Gastroesophageal sphincter (tissue), 4 donors: Measurements from ENCODE around the gene C1R. TPM values are rescaled to one million over a fixed set of nuclear protein-coding genes. Genes with fewer than 3 reads are reported as not detected.

Source experiments
- ATAC-seq: fragments of 150-250 bp; one replicate; pipeline ENCODE4 v1.9.1; 2016; ENCODE audit warnings: mild to moderate bottlenecking, moderate library complexity
- H3K27ac ChIP-seq, 4 donors: fragments of 200-600 bp; sonication (generic) in 3 of 4; 1 replicate in 3 of 4; 2 replicates in 1 of 4; pipeline ENCODE4 v1.5.1; 2016 to 2019
- H3K27me3 ChIP-seq: fragments of 200-600 bp; sonication (generic); one replicate; pipeline ENCODE4 v1.5.1; 2019
- H3K36me3 ChIP-seq, 2 donors: fragments of 200-600 bp; sonication (generic); one replicate each; pipeline ENCODE4 v1.5.1; 2019; ENCODE audit warnings: control low read depth in 1 of 2
- H3K4me1 ChIP-seq, 3 donors: fragments of 200-600 bp; sonication (generic); 1 replicate in 2 of 3; 2 replicates in 1 of 3; pipeline ENCODE4 v1.5.1; 2016 to 2019; ENCODE audit warnings: control low read depth in 2 of 3
- H3K4me3 ChIP-seq, 2 donors: fragments of 200-600 bp; sonication (generic); one replicate each; pipeline ENCODE4 v1.5.1; 2019; ENCODE audit warnings: mild to moderate bottlenecking in 1 of 2, moderate library complexity in 1 of 2
- H3K9me3 ChIP-seq, 3 donors: fragments of 200-600 bp; sonication (generic); one replicate each; pipeline ENCODE4 v1.5.1; 2017 to 2019; ENCODE audit warnings: control low read depth in 2 of 3
- EP300 ChIP-seq: sonication (generic); formaldehyde crosslinking; IDR thresholded peaks from one replicate; pipeline ENCODE4 v1.6.1; 2017; ENCODE audit warnings: antibody characterized with exemption, mild to moderate bottlenecking
- POLR2A ChIP-seq, 2 donors: fragments of 450-650 bp; IDR thresholded peaks; one replicate each; pipeline ENCODE4 v1.6.1; 2017; ENCODE audit warnings: antibody characterized with exemption in 2 of 2, mild to moderate bottlenecking in 2 of 2, moderate library complexity in 1 of 2
- POLR2AphosphoS5 ChIP-seq: sonication (generic); formaldehyde crosslinking; IDR thresholded peaks from one replicate; pipeline ENCODE4 v1.6.1; 2017; ENCODE audit warnings: antibody characterized with exemption
- WGBS, 2 donors: methylation state at CpG; one replicate each; pipeline ENCODE4 v1.1.5; 2018; ENCODE audit warnings: low coverage in 1 of 2; 5-methylcytosine and 5-hydroxymethylcytosine counted together
- total RNA-seq, 4 donors: library from RNA; depleted of rRNA; stranded (reverse); fragments of >200 nt; gene quantifications; one replicate each; pipeline ENCODE4 v1.1.0, GENCODE V29; 2016
- TF ChIP-seq, protein P1 (sequence below), 4 experiments: fragments of 200-600 bp in 2 of 4; fragments of 450-650 bp in 2 of 4; sonication (generic) in 1 of 4; IDR thresholded peaks; one replicate each; pipeline ENCODE4 v1.5.1; 2017 to 2019; ENCODE audit warnings: antibody characterized with exemption in 4 of 4, mild to moderate bottlenecking in 2 of 4, moderate library complexity in 2 of 4

Gene C1R
- total RNA-seq, 4 donors from 2014 or later: 330 to 846 (median 620) TPM

DNA sequence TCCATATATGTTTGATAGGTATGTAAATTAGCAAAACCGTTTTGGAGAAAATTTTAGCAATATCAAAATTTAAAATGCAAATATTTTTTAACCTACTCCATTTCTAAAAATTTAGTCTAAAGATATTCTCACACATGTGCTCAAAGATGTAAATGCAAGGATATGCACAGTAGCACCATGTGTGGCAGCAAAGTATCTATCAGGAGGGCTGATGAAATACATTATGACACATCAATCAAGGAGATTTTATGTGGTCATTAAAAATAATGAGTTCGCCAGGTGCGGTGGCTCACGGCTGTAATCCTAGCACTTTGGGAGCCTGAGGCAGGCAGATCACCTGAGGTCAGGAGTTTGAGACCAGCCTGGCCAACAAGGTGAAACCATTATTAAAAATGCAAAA, 8.0 kb upstream of the C1R start:
- WGBS, 2 donors: 74 to 90% methylated on average over 4 of the region's 4 CpGs
- ATAC-seq: no peak
- Histone ChIP-seq H3K4me1 (peaks cover 0 to 24% (median 0%) of the 10 kb centered on the region in 3 donors), H3K9me3 (no peaks in the 10 kb centered on the region), H3K4me3 (no peak overlapping the region), H3K27me3 (no peaks in the 10 kb centered on the region), H3K36me3 (peaks cover 0 to 80% of the 10 kb centered on the region in 2 donors), H3K27ac (no peak overlapping the region)
- TF ChIP-seq POLR2A (IDR thresholded peaks at IDR 0.05): no peak
- TF ChIP-seq POLR2AphosphoS5: no peak
- TF ChIP-seq, protein P1, sequence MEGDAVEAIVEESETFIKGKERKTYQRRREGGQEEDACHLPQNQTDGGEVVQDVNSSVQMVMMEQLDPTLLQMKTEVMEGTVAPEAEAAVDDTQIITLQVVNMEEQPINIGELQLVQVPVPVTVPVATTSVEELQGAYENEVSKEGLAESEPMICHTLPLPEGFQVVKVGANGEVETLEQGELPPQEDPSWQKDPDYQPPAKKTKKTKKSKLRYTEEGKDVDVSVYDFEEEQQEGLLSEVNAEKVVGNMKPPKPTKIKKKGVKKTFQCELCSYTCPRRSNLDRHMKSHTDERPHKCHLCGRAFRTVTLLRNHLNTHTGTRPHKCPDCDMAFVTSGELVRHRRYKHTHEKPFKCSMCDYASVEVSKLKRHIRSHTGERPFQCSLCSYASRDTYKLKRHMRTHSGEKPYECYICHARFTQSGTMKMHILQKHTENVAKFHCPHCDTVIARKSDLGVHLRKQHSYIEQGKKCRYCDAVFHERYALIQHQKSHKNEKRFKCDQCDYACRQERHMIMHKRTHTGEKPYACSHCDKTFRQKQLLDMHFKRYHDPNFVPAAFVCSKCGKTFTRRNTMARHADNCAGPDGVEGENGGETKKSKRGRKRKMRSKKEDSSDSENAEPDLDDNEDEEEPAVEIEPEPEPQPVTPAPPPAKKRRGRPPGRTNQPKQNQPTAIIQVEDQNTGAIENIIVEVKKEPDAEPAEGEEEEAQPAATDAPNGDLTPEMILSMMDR (IDR thresholded peaks at IDR 0.05): no peak
- no peak for TF ChIP-seq EP300

DNA sequence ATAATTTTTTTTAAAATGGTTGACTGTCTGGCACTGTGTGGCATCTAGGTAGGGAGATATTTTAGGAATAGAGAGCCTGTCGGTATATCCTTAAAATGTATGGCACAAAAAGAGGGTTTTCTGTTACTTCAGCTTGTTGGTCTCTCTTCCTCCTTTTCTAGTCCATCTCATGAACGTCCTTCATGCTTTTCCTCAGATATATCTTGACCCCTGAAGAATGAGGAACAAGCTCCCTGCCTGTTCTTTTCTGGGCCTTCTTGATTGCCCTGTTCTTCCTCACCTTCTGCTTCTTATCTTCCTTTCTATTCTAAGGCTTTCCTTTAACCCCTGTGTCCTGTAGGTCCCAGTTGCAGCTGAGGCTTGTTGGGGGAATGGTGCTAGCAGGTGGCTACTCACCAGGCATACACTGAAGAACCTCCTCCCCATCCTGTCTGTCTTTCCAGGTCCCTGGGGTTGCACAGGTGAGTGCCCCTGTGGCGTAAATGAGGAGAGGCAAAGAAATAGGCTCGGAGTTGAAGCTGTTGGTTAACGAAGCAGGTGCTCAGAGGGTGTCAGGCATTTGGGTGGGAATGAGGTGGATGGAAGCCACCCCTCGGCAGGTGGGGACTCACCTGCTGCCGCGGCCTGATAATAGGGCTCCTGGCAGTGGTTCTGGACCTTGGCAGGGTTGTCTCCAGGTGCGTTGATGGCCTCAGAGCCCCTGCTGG, 7.2 kb upstream of the C1R start:
- H3K36me3 ChIP-seq: peaks cover 0 to 72% of the 10 kb centered on the region in 2 donors
- WGBS, 2 donors: 53 to 65% methylated on average over 2 to 5 of the region's 9 CpGs

DNA sequence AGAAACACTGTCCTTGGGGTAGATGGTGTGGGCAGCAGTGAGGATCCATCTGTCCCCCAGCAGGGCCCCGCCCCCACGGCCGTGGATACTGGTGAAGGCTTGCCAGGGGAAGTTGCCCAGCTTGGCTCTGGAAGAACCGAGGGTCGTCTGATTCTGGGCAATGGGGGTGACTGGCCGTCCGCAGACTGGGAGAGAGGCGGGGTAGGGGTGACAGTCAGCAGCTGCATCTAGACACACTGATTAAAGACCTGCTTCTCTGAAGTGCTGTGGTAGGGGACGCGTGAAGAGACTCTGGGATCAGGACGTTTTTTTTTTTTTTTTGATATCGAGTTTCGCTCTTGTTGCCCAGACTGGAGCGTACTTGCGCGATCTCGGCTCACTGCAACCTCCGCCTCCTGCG, 4.7 kb upstream of the C1R start:
- 80 to 89% methylated on average over 10 to 14 of the region's 19 CpGs for WGBS, 2 donors
- TF ChIP-seq EP300: no peak
- peak in 1 of 2 donors; percentile 4 for TF ChIP-seq POLR2A (IDR thresholded peaks at IDR 0.05)
- TF ChIP-seq POLR2AphosphoS5: peak; percentile 4
- TF ChIP-seq, protein P1 (IDR thresholded peaks at IDR 0.05): no peak

More for the DNA sequence above, 7.2 kb upstream of the C1R start:
- ATAC-seq: no peak
- H3K4me1 ChIP-seq: peaks cover 0 to 25% (median 0%) of the 10 kb centered on the region in 3 donors
- TF ChIP-seq EP300 (no peak), POLR2A (IDR thresholded peaks at IDR 0.05) (no peak), POLR2AphosphoS5 (no peak)
- TF ChIP-seq, protein P1 (IDR thresholded peaks at IDR 0.05): no peak
- no peak overlapping the region for H3K4me3 ChIP-seq
- no peaks in the 10 kb centered on the region for H3K9me3 ChIP-seq
- H3K27me3 ChIP-seq: no peaks in the 10 kb centered on the region
- H3K27ac ChIP-seq: no peak overlapping the region

DNA sequence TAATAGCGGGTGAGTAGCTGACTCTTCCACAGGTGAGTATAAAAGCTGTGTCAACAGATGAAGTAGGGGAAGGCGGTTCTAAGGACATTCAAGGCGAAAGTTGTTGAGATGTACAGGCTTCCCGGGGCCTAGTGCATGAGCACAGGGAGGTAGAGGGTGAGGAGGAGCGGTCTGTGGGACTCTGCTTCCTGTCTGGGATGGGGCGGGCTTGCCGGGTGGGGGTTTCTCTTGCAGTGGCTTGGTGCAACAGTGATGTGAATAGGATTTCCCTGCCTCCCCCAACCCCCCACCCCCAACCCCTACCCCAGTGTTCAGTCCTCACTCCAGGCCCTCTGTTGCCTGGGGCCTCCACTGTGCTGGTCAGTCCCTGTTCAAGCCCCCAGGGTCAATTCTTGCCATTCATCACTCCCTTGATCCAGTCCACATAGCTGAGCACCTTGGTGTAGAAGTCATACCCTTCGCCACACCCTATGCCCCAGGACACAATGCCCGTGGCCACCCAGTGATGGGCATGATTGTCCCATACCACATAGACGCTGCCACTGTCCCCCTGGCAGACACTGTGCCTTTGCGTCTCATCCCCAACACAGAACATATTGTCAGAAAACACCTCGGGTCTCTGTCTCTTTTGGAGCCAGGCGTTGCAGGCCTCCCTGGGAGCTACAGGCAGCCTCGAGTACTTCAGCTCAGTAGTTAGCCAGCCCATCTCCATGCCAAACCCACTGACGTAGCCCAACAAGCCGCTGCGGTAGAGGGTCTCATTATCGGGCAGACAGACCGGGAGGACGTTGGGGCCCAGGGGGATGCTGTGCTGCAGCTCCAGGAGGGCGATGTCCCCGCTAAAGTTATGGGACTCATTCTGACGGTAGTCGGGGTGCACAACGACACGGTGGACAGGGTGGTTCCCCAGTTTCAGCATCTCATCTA, 4.0 kb upstream of the C1R start:
- H3K9me3 ChIP-seq: no peaks in the 10 kb centered on the region
- no peak for ATAC-seq
- peaks cover 3 to 34% (median 7%) of the 10 kb centered on the region in 3 donors for H3K4me1 ChIP-seq
- no peak overlapping the region for H3K27ac ChIP-seq
- TF ChIP-seq POLR2AphosphoS5 (peak; percentile 27), EP300 (no peak), POLR2A (IDR thresholded peaks at IDR 0.05) (peak in 1 of 2 donors; percentile 5)
- TF ChIP-seq, protein P1 (IDR thresholded peaks at IDR 0.05): no peak
- H3K4me3 ChIP-seq: no peak overlapping the region
- no peaks in the 10 kb centered on the region for H3K27me3 ChIP-seq
- 66 to 73% methylated on average over 6 to 8 of the region's 26 CpGs for WGBS, 2 donors
- H3K36me3 ChIP-seq: peaks cover 0 to 40% of the 10 kb centered on the region in 2 donors

More for the DNA sequence above, 4.7 kb upstream of the C1R start:
- Histone ChIP-seq H3K36me3 (peaks cover 0 to 47% of the 10 kb centered on the region in 2 donors), H3K27ac (no peak overlapping the region), H3K27me3 (no peaks in the 10 kb centered on the region), H3K9me3 (no peaks in the 10 kb centered on the region), H3K4me1 (peaks cover 3 to 33% (median 6%) of the 10 kb centered on the region in 3 donors), H3K4me3 (no peak overlapping the region)
- ATAC-seq: no peak
